IMR-90 (cell line): Measurements from ENCODE around the gene HHIP. TPM values are rescaled to one million over a fixed set of nuclear protein-coding genes. Genes with fewer than 3 reads are reported as not detected.
A peak's percentile ranks its signal among the peaks of the same experiment; 100 is the strongest.

ENCODE experiments used
- ATAC-seq: fragments of 200-7000 bp; cut with Tn5 transposase; 2 replicates; pipeline ENCODE4 v1.9.1; 2020; ENCODE audit warnings: low read depth, mild to moderate bottlenecking, moderate library complexity
- BruUV-seq: library from RNA; stranded (reverse); fragments of 400-500 nt; replicated peaks from 2 replicates; lab custom pipeline; 2021; lab: Mats Ljungman, UMichigan
- CTCF ChIA-PET: fragments of 300-600 bp; formaldehyde crosslinking; extraction: SDS; loops from one replicate; lab custom pipeline; 2021; ENCODE audit warnings: antibody characterized with exemption; lab: Yijun Ruan, JAX
- POLR2A ChIA-PET: fragments of 300-600 bp; sonication (Branson Sonifier 250); formaldehyde crosslinking; loops from one replicate; lab custom pipeline; 2022; ENCODE audit warnings: antibody characterized with exemption; ENCODE audit not compliant: unreplicated experiment; lab: Charles Lee
- DNase-seq: peaks from one replicate; pipeline ENCODE4 v3.0.0; 2013
- H2AFZ ChIP-seq: replicated peaks from 2 replicates; pipeline ENCODE3; 2013; ENCODE audit warnings: low read length, mild to moderate bottlenecking; ENCODE audit not compliant: poor library complexity
- H2AK5ac ChIP-seq: 2 replicates; pipeline ENCODE4 v1.6.1; 2013; ENCODE audit warnings: low read depth, low read length, inconsistent platforms
- H2AK9ac ChIP-seq: replicated peaks from 2 replicates; pipeline ENCODE3; 2013; ENCODE audit warnings: mild to moderate bottlenecking, low read depth, low read length, moderate library complexity; ENCODE audit not compliant: poor library complexity
- H2BK120ac ChIP-seq: 2 replicates; pipeline ENCODE4 v1.6.1; 2013; ENCODE audit warnings: low read depth, low read length, inconsistent platforms
- H2BK15ac ChIP-seq: 3 replicates; pipeline ENCODE4 v1.6.1; 2013; ENCODE audit warnings: low read depth, low read length, inconsistent platforms
- H2BK20ac ChIP-seq: 2 replicates; pipeline ENCODE4 v1.6.1; 2013; ENCODE audit warnings: low read depth, mild to moderate bottlenecking, inconsistent platforms, low read length, moderate library complexity
- H2BK5ac ChIP-seq: 2 replicates; pipeline ENCODE4 v1.6.1; 2013; ENCODE audit warnings: mild to moderate bottlenecking, low read depth, low read length, inconsistent platforms; ENCODE audit not compliant: poor library complexity, severe bottlenecking
- H3K14ac ChIP-seq: replicated peaks from 2 replicates; pipeline ENCODE4 v1.6.1; 2013; ENCODE audit warnings: low read depth, low read length, inconsistent platforms
- H3K18ac ChIP-seq: 2 replicates; pipeline ENCODE4 v1.6.1; 2013; ENCODE audit warnings: low read depth, low read length, control low read depth
- H3K23ac ChIP-seq: 2 replicates; pipeline ENCODE4 v1.6.1; 2013; ENCODE audit warnings: low read depth, low read length, inconsistent platforms
- H3K27ac ChIP-seq: 2 replicates; pipeline ENCODE4 v1.5.1; 2013; ENCODE audit warnings: mild to moderate bottlenecking, control low read depth, low read length; ENCODE audit not compliant: insufficient read depth
- H3K27me3 ChIP-seq: 2 replicates; pipeline ENCODE4 v1.6.1; 2013; ENCODE audit warnings: low read length; ENCODE audit not compliant: control insufficient read depth, insufficient read depth
- H3K36me3 ChIP-seq: 2 replicates; pipeline ENCODE4 v1.6.1; 2013; ENCODE audit warnings: low read length, mixed read lengths; ENCODE audit not compliant: control insufficient read depth, insufficient read depth
- H3K4ac ChIP-seq: 2 replicates; pipeline ENCODE4 v1.6.1; 2013; ENCODE audit warnings: low read depth, low read length, inconsistent platforms
- H3K4me1 ChIP-seq: 2 replicates; pipeline ENCODE4 v1.6.1; 2013; ENCODE audit warnings: low read length, mixed read lengths; ENCODE audit not compliant: control insufficient read depth, insufficient read depth
- H3K4me2 ChIP-seq: 2 replicates; pipeline ENCODE4 v1.6.1; 2013; ENCODE audit warnings: low read depth, mild to moderate bottlenecking, control low read depth, low read length, moderate library complexity
- H3K4me3 ChIP-seq: 2 replicates; pipeline ENCODE4 v1.5.1; 2013; ENCODE audit warnings: low read depth, mild to moderate bottlenecking, control low read depth, low read length, moderate library complexity; ENCODE audit not compliant: insufficient read depth
- H3K56ac ChIP-seq: 2 replicates; pipeline ENCODE4 v1.6.1; 2013; ENCODE audit warnings: low read length, inconsistent platforms; ENCODE audit not compliant: insufficient read depth; ENCODE audit errors: extremely low read depth
- H3K79me1 ChIP-seq, 2 experiments: 2 replicates each; pipeline ENCODE4 v1.6.1; 2013; ENCODE audit warnings: low read length in 2 of 2, inconsistent platforms in 1 of 2, low read depth in 1 of 2
- H3K9ac ChIP-seq: 2 replicates; pipeline ENCODE4 v1.6.1; 2013; ENCODE audit warnings: low read depth, low read length, control low read depth
- H3K9me1 ChIP-seq: 2 replicates; pipeline ENCODE4 v1.6.1; 2013; ENCODE audit warnings: low read length, inconsistent platforms; ENCODE audit not compliant: insufficient read depth
- H3K9me3 ChIP-seq: 2 replicates; pipeline ENCODE4 v1.6.1; 2013; ENCODE audit warnings: low read length; ENCODE audit not compliant: control insufficient read depth, insufficient read depth
- H4K20me1 ChIP-seq: 2 replicates; pipeline ENCODE4 v1.6.1; 2013; ENCODE audit warnings: low read length, inconsistent platforms; ENCODE audit not compliant: insufficient read depth
- H4K5ac ChIP-seq: 2 replicates; pipeline ENCODE4 v1.6.1; 2013; ENCODE audit warnings: mild to moderate bottlenecking, low read depth, low read length, control low read depth
- H4K8ac ChIP-seq, 2 experiments: 2 replicates each; pipeline ENCODE4 v1.6.1; 2013; ENCODE audit warnings: low read depth in 2 of 2, low read length in 2 of 2, control low read depth in 1 of 2, inconsistent platforms in 1 of 2
- H4K91ac ChIP-seq: 2 replicates; pipeline ENCODE4 v1.6.1; 2013; ENCODE audit warnings: low read depth, low read length, inconsistent platforms; ENCODE audit not compliant: insufficient read depth
- BHLHE40 ChIP-seq: fragments of 150-350 bp; IDR thresholded peaks from 2 replicates; pipeline ENCODE4 v1.6.1; 2016; ENCODE audit warnings: mild to moderate bottlenecking, low read depth, low read length
- CEBPB ChIP-seq: IDR thresholded peaks from 2 replicates; pipeline ENCODE4 v1.6.1; 2012; ENCODE audit warnings: low read depth, low read length, improper control_type of control experiment
- CTCF ChIP-seq: conservative IDR thresholded peaks from 2 replicates; pipeline ENCODE4 v1.5.1; 2012; ENCODE audit warnings: mild to moderate bottlenecking, low read depth, low read length, improper control_type of control experiment
- ELK1 ChIP-seq: fragments of 150-350 bp; IDR thresholded peaks from 2 replicates; pipeline ENCODE4 v1.6.1; 2016; ENCODE audit warnings: low read depth, mild to moderate bottlenecking, low read length, moderate library complexity, borderline replicate concordance
- FOS ChIP-seq: fragments of 150-350 bp; IDR thresholded peaks from 2 replicates; pipeline ENCODE4 v1.6.1; 2016; ENCODE audit warnings: low read depth, low read length
- MAFK ChIP-seq: IDR thresholded peaks from 2 replicates; pipeline ENCODE4 v1.6.1; 2012; ENCODE audit warnings: low read depth, low read length, improper control_type of control experiment
- MAZ ChIP-seq: IDR thresholded peaks from 2 replicates; pipeline ENCODE4 v1.6.1; 2012; ENCODE audit warnings: low read depth, mild to moderate bottlenecking, low read length, improper control_type of control experiment, moderate library complexity, borderline replicate concordance
- MXI1 ChIP-seq: IDR thresholded peaks from 2 replicates; pipeline ENCODE4 v1.6.1; 2012; ENCODE audit warnings: low read depth, mild to moderate bottlenecking, low read length, moderate library complexity, borderline replicate concordance
- NFE2L2 ChIP-seq: fragments of 150-350 bp; IDR thresholded peaks from 2 replicates; pipeline ENCODE4 v1.6.1; 2016; ENCODE audit warnings: low read depth, mild to moderate bottlenecking, low read length
- POLR2A ChIP-seq: IDR thresholded peaks from 2 replicates; pipeline ENCODE4 v1.6.1; 2012; ENCODE audit warnings: mild to moderate bottlenecking, low read depth, low read length
- RAD21 ChIP-seq: IDR thresholded peaks from 2 replicates; pipeline ENCODE4 v1.6.1; 2012; ENCODE audit warnings: low read length, improper control_type of control experiment
- RCOR1 ChIP-seq: IDR thresholded peaks from 2 replicates; pipeline ENCODE4 v1.6.1; 2012; ENCODE audit warnings: mild to moderate bottlenecking, low read length, improper control_type of control experiment; ENCODE audit not compliant: insufficient replicate concordance
- RFX5 ChIP-seq: IDR thresholded peaks from 2 replicates; pipeline ENCODE4 v1.8.0; 2012; ENCODE audit warnings: low read depth, mild to moderate bottlenecking, low read length, moderate library complexity
- SMC3 ChIP-seq: fragments of 150-350 bp; IDR thresholded peaks from 2 replicates; pipeline ENCODE4 v1.6.1; 2016; ENCODE audit warnings: low read depth, mild to moderate bottlenecking, antibody characterized with exemption, low read length, moderate library complexity
- WGBS, 2 experiments: methylation state at CpG; one replicate each; pipeline versions ENCODE4 v1.1.5 to v1.1.7; 2013; ENCODE audit warnings: missing lambda C conversion rate in 2 of 2; ENCODE audit not compliant: insufficient read length in 1 of 2; ENCODE audit errors: extremely low coverage in 2 of 2; 5-methylcytosine and 5-hydroxymethylcytosine counted together
- dilution Hi-C: fragments of 300-500 bp; cut with HindIII; formaldehyde crosslinking; loops from one replicate; pipeline ENCODE4 v1.14.3; 2018; ENCODE audit warnings: low sequenced_read_pairs; ENCODE audit not compliant: unreplicated experiment
- in situ Hi-C: fragments of 300-500 bp; cut with MboI; formaldehyde crosslinking; loops from 3 replicates; pipeline ENCODE4 v1.14.3; 2019; ENCODE audit warnings: low sequenced_read_pairs, inconsistent platforms, mixed read lengths
- intact Hi-C: fragments of 100-400 bp; cut with micrococcal nuclease; formaldehyde crosslinking; loops from 2 replicates; pipeline ENCODE4 v1.10.0; 2022
- polyA plus RNA-seq, 3 experiments: library from polyadenylated mRNA; depleted of rRNA; stranded (reverse); fragments of >200 nt; gene quantifications; 2 replicates each; pipeline ENCODE4 v1.2.3, GENCODE V29; 2012; ENCODE audit warnings: low replicate concordance in 1 of 3
- total RNA-seq: library from RNA; depleted of rRNA; stranded (reverse); fragments of >200 nt; gene quantifications from 2 replicates; pipeline ENCODE4 v1.2.3, GENCODE V29; 2012

Gene HHIP
- total and polyA plus RNA-seq, 2 of the 4 experiments (the other 2 are of a cell fraction), result 6.6 to 9.6 TPM

- Histone ChIP-seq H2BK20ac (peak overlapping the region; percentile 85), H3K4me2 (peak overlapping the region; percentile 27; the same call in 1 of the 2 replicates), H3K27me3 (no peaks in the 10 kb centered on the region), H3K4me3 (no peak overlapping the region), H2AK9ac (no peak overlapping the region), H3K79me1 (no peaks in the 10 kb centered on the region), H2BK120ac (peak overlapping the region; percentile 68; the same call in 1 of the 2 replicates), H2BK5ac (peak overlapping the region; percentile 45), H3K4ac (peak overlapping the region; percentile 82), H4K8ac (peak overlapping the region in 1 of 2 experiments; percentile 41; a peak in 2 of 4 replicates), H4K5ac (peak overlapping the region; percentile 42; the same call in 1 of the 2 replicates), H3K56ac (no peak overlapping the region), H4K20me1 (no peaks in the 10 kb centered on the region), H2BK15ac (peak overlapping the region; percentile 95), H3K9me3 (no peaks in the 10 kb centered on the region), H4K91ac (0 out of 2 replicates have a peak overlapping the region, but pooled peaks have one; percentile 19), H2AK5ac (peak overlapping the region; percentile 82), H3K27ac (no peak overlapping the region), H3K9ac (no peak overlapping the region), H3K18ac (peak overlapping the region; percentile 64; the same call in 1 of the 2 replicates), H3K9me1 (0 out of 2 replicates have a peak, but pooled peaks cover 6% of the 10 kb centered on the region), H3K23ac (no peak overlapping the region), H3K4me1 (peaks cover 10% of the 10 kb centered on the region), H2AFZ (peak overlapping the region; percentile 8), H3K36me3 (no peaks in the 10 kb centered on the region), H3K14ac (no peak overlapping the region)
- in situ Hi-C loops, result no loop called here
- WGBS, 2 experiments, result no CpG with 5 or more reads among the region's 2 CpGs
- dilution Hi-C loops, result no loop called here
- POLR2A ChIA-PET, result no interaction called here
- CTCF ChIA-PET, result interaction anchor here (0.5 kb wide), 1 partner anchor 724 kb away, joined by 4 read pairs; no protein-coding TSS in a partner anchor
- TF ChIP-seq MAFK, result no peak
- no peak for TF ChIP-seq NFE2L2
- TF ChIP-seq BHLHE40, result no peak
- TF ChIP-seq FOS, result no peak
- no peak for TF ChIP-seq CEBPB
- TF ChIP-seq POLR2A, result no peak
- TF ChIP-seq MXI1, result no peak
- no peak for TF ChIP-seq ELK1
- TF ChIP-seq RFX5, result no peak
- no peak for TF ChIP-seq SMC3
- no peak for TF ChIP-seq RAD21
- no peak for TF ChIP-seq MAZ
- TF ChIP-seq RCOR1, result no peak
- no peak for TF ChIP-seq CTCF
- BruUV-seq, result no TSS peak
- intact Hi-C loops, result no loop called here
- DNase-seq, result peak; percentile 38
- ATAC-seq, result no peak
Measured at GRCh38 chr4:144699565-144699964, 53.6 kb downstream of the HHIP start.
